K562 (cell line): ENCODE measurements around the gene GDF9. TPM values are rescaled to one million over a fixed set of nuclear protein-coding genes. Genes with fewer than 3 reads are reported as not detected.
A peak's percentile ranks its signal among the peaks of the same experiment; 100 is the strongest.

ENCODE experiments used
- ATAC-seq: fragments of 200-7000 bp; cut with Tn5 transposase; 3 replicates; pipeline ENCODE4 v1.9.1; 2020; ENCODE audit warnings: moderate library complexity
- BruUV-seq: library from RNA; stranded (reverse); fragments of 400-500 nt; replicated peaks from 2 replicates; lab custom pipeline; 2021; lab: Mats Ljungman, UMichigan
- CTCF ChIA-PET: fragments of 300-600 bp; formaldehyde crosslinking; extraction: SDS; loops from one replicate; lab custom pipeline; 2021; ENCODE audit warnings: low intra/inter-chr PET ratio; lab: Yijun Ruan, JAX
- POLR2A ChIA-PET: fragments of 300-600, 350-650 bp; sonication (Branson Sonifier 250); formaldehyde crosslinking; extraction: SDS; loops from one replicate; lab custom pipeline; 2021; ENCODE audit warnings: antibody characterized with exemption, inconsistent platforms; lab: Yijun Ruan, JAX
- DNase-seq, 4 experiments: peaks; one replicate each; pipeline versions ENCODE4 v3.0.0 to v3.0.0-alpha.2; 2011 to 2018; ENCODE audit warnings: low spot score in 3 of 4, mixed read lengths in 3 of 4; ENCODE audit errors: extremely low read depth in 1 of 4
- FAIRE-seq: peaks from 2 replicates; lab custom pipeline; 2011; peaks lifted over from hg19 to GRCh38; lab: Jason Lieb, UNC
- H2AFZ ChIP-seq: 2 replicates; pipeline ENCODE4 v1.6.0; 2011; ENCODE audit warnings: low read depth, low read length, control low read depth, inconsistent platforms
- H3K27ac ChIP-seq: fragments of 200-600 bp; 3 replicates; pipeline ENCODE4 v1.8.0; 2011; ENCODE audit warnings: low read depth, mild to moderate bottlenecking, control low read depth, inconsistent platforms, low read length, moderate library complexity, mixed read lengths; ENCODE audit errors: extremely low read depth
- H3K27me3 ChIP-seq, 2 experiments: fragments of 300-600 bp in 1 of 2; 2 replicates in 1 of 2; 3 replicates in 1 of 2; pipeline versions ENCODE4 v1.6.0 to v1.8.0; 2011; ENCODE audit warnings: inconsistent platforms in 2 of 2, low read length in 2 of 2, mild to moderate bottlenecking in 1 of 2, mixed read lengths in 1 of 2, moderate library complexity in 1 of 2; ENCODE audit not compliant: control insufficient read depth in 2 of 2, insufficient read depth in 2 of 2
- H3K36me3 ChIP-seq: fragments of 300-600 bp; 3 replicates; pipeline ENCODE4 v1.8.0; 2011; ENCODE audit warnings: mild to moderate bottlenecking, low read length, inconsistent platforms; ENCODE audit not compliant: control insufficient read depth, insufficient read depth
- H3K4me1 ChIP-seq, 2 experiments: fragments of 200-600 bp in 1 of 2; replicated peaks in 1 of 2; 2 replicates in 1 of 2; 3 replicates in 1 of 2; pipeline versions ENCODE4 v1.5.1 to v1.8.0; 2011; ENCODE audit warnings: inconsistent platforms in 2 of 2, low read length in 2 of 2, mild to moderate bottlenecking in 1 of 2, mixed read lengths in 1 of 2, moderate library complexity in 1 of 2; ENCODE audit not compliant: control insufficient read depth in 2 of 2, insufficient read depth in 2 of 2
- H3K4me2 ChIP-seq: 2 replicates; pipeline ENCODE4 v1.6.1; 2011; ENCODE audit warnings: low read length, control low read depth, inconsistent platforms, mixed read lengths; ENCODE audit not compliant: insufficient read depth
- H3K4me3 ChIP-seq: fragments of 200-600 bp; sonication (generic), shearing (Covaris generic); 2 replicates; pipeline ENCODE4 v1.5.1; 2016; ENCODE audit warnings: control low read depth, inconsistent platforms
- H3K79me2 ChIP-seq: fragments of 200-600 bp; 3 replicates; pipeline ENCODE4 v1.8.0; 2011; ENCODE audit warnings: low read length, inconsistent platforms; ENCODE audit not compliant: control insufficient read depth, insufficient read depth
- H3K9ac ChIP-seq, 2 experiments: 2 replicates each; pipeline versions ENCODE4 v1.6.0 to v1.6.1; 2011; ENCODE audit warnings: low read depth in 2 of 2, low read length in 2 of 2, control low read depth in 1 of 2, inconsistent platforms in 1 of 2, mild to moderate bottlenecking in 1 of 2, mixed read lengths in 1 of 2; ENCODE audit not compliant: insufficient read depth in 1 of 2
- H3K9me1 ChIP-seq: one replicate; pipeline ENCODE4 v1.6.0; 2011; ENCODE audit warnings: inconsistent platforms, mild to moderate bottlenecking, low read length, moderate library complexity; ENCODE audit not compliant: control insufficient read depth, insufficient read depth
- H3K9me3 ChIP-seq: replicated peaks from 2 replicates; pipeline ENCODE4 v1.5.1; 2011; ENCODE audit warnings: low read depth, low read length, inconsistent platforms; ENCODE audit not compliant: control insufficient read depth, insufficient read depth
- H4K20me1 ChIP-seq: replicated peaks from 2 replicates; pipeline ENCODE4 v1.6.1; 2011; ENCODE audit warnings: low read length, inconsistent platforms, mixed read lengths; ENCODE audit not compliant: control insufficient read depth, insufficient read depth
- ATF7 ChIP-seq: fragments of 450-650 bp; IDR thresholded peaks from 2 replicates; pipeline ENCODE4 v1.7.1; 2014; ENCODE audit warnings: mild to moderate bottlenecking, moderate library complexity
- BHLHE40 ChIP-seq: IDR thresholded peaks from 2 replicates; pipeline ENCODE4 v1.6.1; 2011; ENCODE audit warnings: low read length, improper control_type of control experiment
- BRD9 ChIP-seq: fragments of 450-650 bp; IDR thresholded peaks from 2 replicates; pipeline ENCODE4 v1.6.1; 2018; ENCODE audit warnings: low read depth; ENCODE audit not compliant: partially characterized antibody
- CTCF ChIP-seq, 3 experiments: IDR thresholded peaks in 2 of 3; conservative IDR thresholded peaks in 1 of 3; 2 replicates each; pipeline ENCODE4 v1.5.1; 2011 to 2012; ENCODE audit warnings: low read length in 3 of 3, mild to moderate bottlenecking in 3 of 3, control low read depth in 2 of 3, improper control_type of control experiment in 1 of 3, inconsistent platforms in 1 of 3, low read depth in 1 of 3, mixed read lengths in 1 of 3, moderate library complexity in 1 of 3; ENCODE audit not compliant: insufficient read depth in 2 of 3
- ETV6 ChIP-seq, 3 experiments: fragments of 150-350 bp in 1 of 3; sonication (generic) in 1 of 3; formaldehyde crosslinking in 1 of 3; IDR thresholded peaks; 2 replicates each; pipeline versions ENCODE4 v1.6.1 to v1.8.0; 2014 to 2022; ENCODE audit warnings: borderline replicate concordance in 2 of 3, low read depth in 2 of 3, antibody characterized with exemption in 1 of 3, low read length in 1 of 3, mild to moderate bottlenecking in 1 of 3, missing genetic modification reagents in 1 of 3
- MBD2 ChIP-seq: sonication (generic); IDR thresholded peaks from 2 replicates; pipeline ENCODE4 v1.6.1; 2016; ENCODE audit warnings: low read depth, borderline replicate concordance
- SMC3 ChIP-seq: conservative IDR thresholded peaks from 2 replicates; pipeline ENCODE4 v1.6.1; 2011; ENCODE audit warnings: low read depth, low read length, improper control_type of control experiment; ENCODE audit not compliant: insufficient read depth
- SUPT5H ChIP-seq: fragments of 450-650 bp; IDR thresholded peaks from 2 replicates; pipeline ENCODE4 v1.6.1; 2016
- TBL1XR1 ChIP-seq, 2 experiments: IDR thresholded peaks; 2 replicates each; pipeline ENCODE4 v1.6.1; 2012; ENCODE audit warnings: improper control_type of control experiment in 2 of 2, low read length in 2 of 2, mild to moderate bottlenecking in 1 of 2
- ZNF655 ChIP-seq: fragments of 250-450 bp; sonication (Bioruptor Pico); IDR thresholded peaks from 2 replicates; pipeline ENCODE4 v1.5.0; 2021
- WGBS: fragments of 100-300 bp; shearing (Covaris generic); methylation state at CpG from one replicate; pipeline ENCODE4 v1.1.6; 2016; ENCODE audit warnings: low coverage, mixed read lengths; ENCODE audit not compliant: insufficient coverage; ENCODE audit errors: missing lambda C conversion rate; 5-methylcytosine and 5-hydroxymethylcytosine counted together
- in situ Hi-C: fragments of 300-500 bp; cut with MboI; formaldehyde crosslinking; loops from 4 replicates; pipeline ENCODE4 v1.15.0; 2018; ENCODE audit warnings: inconsistent platforms, mixed read lengths
- intact Hi-C: fragments of 100-400 bp; cut with micrococcal nuclease; formaldehyde crosslinking; loops from 2 replicates; pipeline ENCODE4 v1.14.2; 2022
- polyA plus RNA-seq, 8 experiments: library from polyadenylated mRNA; depleted of rRNA in 4 of 8; stranded (reverse) in 5 of 8; unstranded in 3 of 8; fragments of >200 nt; fragmentation: Nextera tagmentation in 2 of 8; fragmentation: Illumina TruSeq in 1 of 8; extraction: Ambion mirVana in 2 of 8; extraction: Trizol in 1 of 8; gene quantifications; 2 replicates each; pipeline versions ENCODE4 v1.2.1 to v1.2.3, GENCODE V29; 2011 to 2014; ENCODE audit warnings: inconsistent platforms in 1 of 8, missing spikeins in 1 of 8
- total RNA-seq, 7 experiments: library from RNA; depleted of rRNA in 6 of 7; stranded (reverse); fragments of >200 nt in 6 of 7; fragmentation: Illumina TruSeq in 2 of 7; extraction: Trizol in 2 of 7; gene quantifications; 2 replicates each; pipeline versions ENCODE4 v1.2.1 to v1.2.3, GENCODE V29; 2011 to 2021; ENCODE audit warnings: low replicate concordance in 1 of 7

The GDF9 gene
- total and polyA plus RNA-seq, 9 of the 15 experiments (the other 6 are each of a cell fraction or from before 2014, with no cell fraction given) = 0.10 to 0.70 (median 0.20) TPM; not detected in 1

GRCh38 chr5:132821350-132821749 lies 44.9 kb downstream of the GDF9 start:
- intact Hi-C loops = loop anchor here (2.0 to 5.0 kb wide), 3 partner anchors 43 to 229 kb away; no protein-coding TSS in a partner anchor
- Histone ChIP-seq H4K20me1 (no peaks in the 10 kb centered on the region), H3K4me3 (no peak overlapping the region), H3K27ac (no peak overlapping the region), H3K4me1 (peaks cover 2 to 21% of the 10 kb centered on the region in 2 experiments; a peak in 3 of 5 replicates), H3K9me1 (no peaks in the 10 kb centered on the region), H3K9ac (no peak overlapping the region), H3K4me2 (no peak overlapping the region), H3K79me2 (no peaks in the 10 kb centered on the region), H3K9me3 (no peaks in the 10 kb centered on the region), H2AFZ (no peak overlapping the region), H3K27me3 (no peaks in the 10 kb centered on the region), H3K36me3 (peaks cover 32% of the 10 kb centered on the region; the same call in 2 of the 3 replicates)
- DNase-seq (no peak), FAIRE-seq (no peak), ATAC-seq (no peak)
- WGBS = 60% methylated on average over 3 of the region's 3 CpGs
- TF ChIP-seq MBD2 = no peak
- TF ChIP-seq BRD9 = no peak
- CTCF ChIA-PET = interaction anchor here (1.6 to 2.4 kb wide), 2 partner anchors 66 to 160 kb away, joined by 5 to 19 read pairs; no protein-coding TSS in a partner anchor
- in situ Hi-C loops = no loop called here
- BruUV-seq = no TSS peak
- POLR2A ChIA-PET = interaction anchor here (0.6 to 2.6 kb wide), 7 partner anchors 8 to 66 kb away, joined by 3 to 17 read pairs (median 4); partner anchors contain the start of gene SHROOM1

DNA sequence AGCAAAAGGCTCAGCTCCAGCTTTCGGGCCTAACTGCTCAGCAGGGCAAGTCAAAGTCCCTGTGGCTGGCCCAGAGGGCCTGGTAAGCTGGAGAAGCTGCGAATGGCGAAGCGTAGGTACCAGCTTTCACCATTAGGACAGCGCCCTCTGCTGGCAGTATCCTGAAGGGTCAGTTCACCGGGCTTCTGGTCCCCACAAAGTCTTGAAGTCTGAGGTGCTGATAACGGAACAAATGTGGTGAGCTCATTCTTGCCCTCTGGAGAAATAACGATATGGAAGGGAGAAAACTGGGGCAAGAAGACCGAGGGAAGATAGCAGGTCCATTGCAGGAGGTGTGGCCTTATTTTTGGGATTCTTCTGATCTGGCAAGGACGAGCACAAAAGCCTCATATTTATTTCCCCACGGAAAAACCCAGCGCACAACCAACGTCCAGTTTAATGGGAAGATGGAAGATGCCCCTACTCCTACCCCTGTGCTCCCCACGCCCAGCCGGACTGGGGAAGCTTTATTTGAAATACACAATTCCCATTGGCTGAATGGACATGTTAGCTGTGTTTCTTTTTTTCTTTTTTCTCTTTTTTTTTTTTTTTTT lies 46.0 kb downstream of the GDF9 start:
- no peaks in the 10 kb centered on the region for H4K20me1 ChIP-seq
- no peaks in the 10 kb centered on the region for H3K9me1 ChIP-seq
- intact Hi-C loops = loop anchor here (1.0 to 5.0 kb wide), 5 partner anchors 41 to 294 kb away; no protein-coding TSS in a partner anchor
- peak overlapping the region in 1 of 2 experiments; percentile 80; a peak in 1 of 4 replicates for H3K9ac ChIP-seq
- no peaks in the 10 kb centered on the region for H3K27me3 ChIP-seq
- H2AFZ ChIP-seq = peak overlapping the region; percentile 87
- FAIRE-seq (peak; percentile 100), ATAC-seq (peak; percentile 96), DNase-seq (peak; percentile 84 to 97 (median 88))
- H3K79me2 ChIP-seq = no peaks in the 10 kb centered on the region
- 15% methylated on average over 15 of the region's 15 CpGs for WGBS
- peaks cover 2 to 19% of the 10 kb centered on the region in 2 experiments; a peak in 3 of 5 replicates for H3K4me1 ChIP-seq
- no TSS peak for BruUV-seq
- H3K27ac ChIP-seq = no peak overlapping the region
- peaks cover 26% of the 10 kb centered on the region; the same call in 2 of the 3 replicates for H3K36me3 ChIP-seq
- CTCF ChIA-PET = interaction anchor here (0.5 to 2.4 kb wide), 12 partner anchors 28 to 496 kb away, joined by 3 to 19 read pairs (median 4); partner anchors contain the start of gene UQCRQ
- H3K4me2 ChIP-seq = peak overlapping the region; percentile 64; the same call in 1 of the 2 replicates
- H3K4me3 ChIP-seq = no peak overlapping the region
- POLR2A ChIA-PET = interaction anchor here (0.6 to 4.0 kb wide), 25 partner anchors 8 to 1110 kb away, joined by 3 to 20 read pairs (median 4); partner anchors contain the start of genes GDF9, KIF3A, SHROOM1 and UQCRQ
- H3K9me3 ChIP-seq = no peaks in the 10 kb centered on the region
- in situ Hi-C loops = no loop called here
- TF ChIP-seq ZNF655 (CRISPR knock-in tag) = no peak
- TF ChIP-seq BHLHE40 = 0 out of 2 replicates have a peak, but pooled peaks have one; percentile 19
- peak; percentile 90 to 98 (median 96) for TF ChIP-seq CTCF (IDR thresholded peaks at IDR 0.05 in 2 of 3, conservative IDR thresholded peaks at IDR 0.05 in 1 of 3; ENCODE audit: insufficient read depth in 2 of 3, low read depth in 1 of 3, low read length in 3 of 3)
- TF ChIP-seq SUPT5H = no peak
- peak; percentile 81; the same call in 1 of the 2 replicates for TF ChIP-seq ATF7
- peak in 1 of 2 experiments; percentile 55; a peak in 2 of 4 replicates for TF ChIP-seq TBL1XR1 (IDR thresholded peaks at IDR 0.05; ENCODE audit: low read length in 2 of 2)
- TF ChIP-seq ETV6 (IDR thresholded peaks at IDR 0.05; ENCODE audit: borderline replicate concordance in 1 of 2, low read depth in 2 of 2, low read length in 1 of 2) = no peak
- no peak for TF ChIP-seq ETV6 (CRISPR knock-in tag; IDR thresholded peaks at IDR 0.05; ENCODE audit: borderline replicate concordance)
- peak; percentile 94 for TF ChIP-seq SMC3
